ENCODE measurements around the gene P2RX5.
A peak's percentile ranks its signal among the peaks of the same experiment; 100 is the strongest.

P2RX5 gene

DNA sequence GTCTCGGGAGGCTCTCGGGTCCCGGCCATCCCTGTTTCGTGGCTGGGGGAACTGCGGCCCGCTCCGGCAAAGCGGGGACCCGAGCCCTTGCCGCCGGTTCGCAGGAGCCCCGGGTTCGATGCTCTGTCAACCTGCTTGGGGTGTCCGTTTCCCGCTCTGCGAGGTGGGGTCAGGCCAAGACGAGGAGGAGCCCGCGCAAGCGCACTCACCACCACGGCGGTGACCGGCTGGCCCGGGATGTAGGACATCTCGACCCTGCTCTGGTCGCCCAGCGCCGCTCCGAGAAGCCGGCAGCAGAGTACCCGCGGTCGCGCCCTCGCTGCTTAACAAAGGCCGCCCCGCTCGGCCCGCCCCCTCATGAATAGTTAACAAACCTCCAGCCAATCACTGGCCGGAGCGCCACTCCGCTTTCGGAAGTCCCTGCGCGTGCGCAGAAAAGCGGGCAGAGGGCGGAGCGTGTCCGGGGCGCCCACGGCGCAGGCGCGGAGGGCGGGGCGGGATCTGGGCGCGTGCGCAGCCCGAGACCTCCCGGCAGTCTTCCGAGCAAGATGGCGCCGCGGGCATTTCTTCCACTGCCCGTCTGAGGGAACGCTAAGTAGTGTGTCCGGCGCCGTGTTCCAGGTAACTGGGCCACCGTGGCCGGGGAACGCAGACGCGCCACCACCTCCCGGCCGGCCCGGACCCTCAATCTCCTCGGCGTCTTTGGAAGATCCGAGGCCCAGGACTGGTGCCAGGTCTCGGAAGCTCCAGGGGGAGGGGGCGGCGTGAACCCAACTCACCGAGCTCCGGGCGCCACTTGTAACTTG, 27.5 kb downstream of the P2RX5 start, which contains the start of the genes EMC6 and TAX1BP3 (continued):
- TF ChIP-seq, protein P1, sequence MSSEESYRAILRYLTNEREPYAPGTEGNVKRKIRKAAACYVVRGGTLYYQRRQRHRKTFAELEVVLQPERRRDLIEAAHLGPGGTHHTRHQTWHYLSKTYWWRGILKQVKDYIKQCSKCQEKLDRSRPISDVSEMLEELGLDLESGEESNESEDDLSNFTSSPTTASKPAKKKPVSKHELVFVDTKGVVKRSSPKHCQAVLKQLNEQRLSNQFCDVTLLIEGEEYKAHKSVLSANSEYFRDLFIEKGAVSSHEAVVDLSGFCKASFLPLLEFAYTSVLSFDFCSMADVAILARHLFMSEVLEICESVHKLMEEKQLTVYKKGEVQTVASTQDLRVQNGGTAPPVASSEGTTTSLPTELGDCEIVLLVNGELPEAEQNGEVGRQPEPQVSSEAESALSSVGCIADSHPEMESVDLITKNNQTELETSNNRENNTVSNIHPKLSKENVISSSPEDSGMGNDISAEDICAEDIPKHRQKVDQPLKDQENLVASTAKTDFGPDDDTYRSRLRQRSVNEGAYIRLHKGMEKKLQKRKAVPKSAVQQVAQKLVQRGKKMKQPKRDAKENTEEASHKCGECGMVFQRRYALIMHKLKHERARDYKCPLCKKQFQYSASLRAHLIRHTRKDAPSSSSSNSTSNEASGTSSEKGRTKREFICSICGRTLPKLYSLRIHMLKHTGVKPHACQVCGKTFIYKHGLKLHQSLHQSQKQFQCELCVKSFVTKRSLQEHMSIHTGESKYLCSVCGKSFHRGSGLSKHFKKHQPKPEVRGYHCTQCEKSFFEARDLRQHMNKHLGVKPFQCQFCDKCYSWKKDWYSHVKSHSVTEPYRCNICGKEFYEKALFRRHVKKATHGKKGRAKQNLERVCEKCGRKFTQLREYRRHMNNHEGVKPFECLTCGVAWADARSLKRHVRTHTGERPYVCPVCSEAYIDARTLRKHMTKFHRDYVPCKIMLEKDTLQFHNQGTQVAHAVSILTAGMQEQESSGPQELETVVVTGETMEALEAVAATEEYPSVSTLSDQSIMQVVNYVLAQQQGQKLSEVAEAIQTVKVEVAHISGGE (tag by site-specific recombination; conservative IDR thresholded peaks at IDR 0.05; ENCODE audit: low read depth) = peak; percentile 38; the same call in 1 of the 2 replicates
- TF ChIP-seq, protein P2, sequence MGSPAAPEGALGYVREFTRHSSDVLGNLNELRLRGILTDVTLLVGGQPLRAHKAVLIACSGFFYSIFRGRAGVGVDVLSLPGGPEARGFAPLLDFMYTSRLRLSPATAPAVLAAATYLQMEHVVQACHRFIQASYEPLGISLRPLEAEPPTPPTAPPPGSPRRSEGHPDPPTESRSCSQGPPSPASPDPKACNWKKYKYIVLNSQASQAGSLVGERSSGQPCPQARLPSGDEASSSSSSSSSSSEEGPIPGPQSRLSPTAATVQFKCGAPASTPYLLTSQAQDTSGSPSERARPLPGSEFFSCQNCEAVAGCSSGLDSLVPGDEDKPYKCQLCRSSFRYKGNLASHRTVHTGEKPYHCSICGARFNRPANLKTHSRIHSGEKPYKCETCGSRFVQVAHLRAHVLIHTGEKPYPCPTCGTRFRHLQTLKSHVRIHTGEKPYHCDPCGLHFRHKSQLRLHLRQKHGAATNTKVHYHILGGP (tag by site-specific recombination; IDR thresholded peaks at IDR 0.05) = no peak
- TF ChIP-seq WT1 (tag by site-specific recombination; IDR thresholded peaks at IDR 0.05) (no peak), ZBTB20 (tag by site-specific recombination; IDR thresholded peaks at IDR 0.05) (peak; percentile 64; the same call in 1 of the 2 replicates), REPIN1 (tag by site-specific recombination; IDR thresholded peaks at IDR 0.05; ENCODE audit: low read depth) (no peak), ZNF114 (tag by site-specific recombination; IDR thresholded peaks at IDR 0.05) (no peak), ZXDB (tag by site-specific recombination; IDR thresholded peaks at IDR 0.05) (peak; percentile 28), ZFP37 (tag by site-specific recombination; IDR thresholded peaks at IDR 0.05) (peak; percentile 15; the same call in 1 of the 2 replicates), ZNF747 (tag by site-specific recombination; IDR thresholded peaks at IDR 0.05) (no peak), ZNF473 (tag by site-specific recombination; IDR thresholded peaks at IDR 0.05) (no peak), ZEB2 (tag by site-specific recombination; IDR thresholded peaks at IDR 0.05) (no peak), ZNF112 (tag by site-specific recombination; IDR thresholded peaks at IDR 0.05) (no peak), ZNF621 (tag by site-specific recombination; IDR thresholded peaks at IDR 0.05) (no peak), ZNF600 (tag by site-specific recombination; IDR thresholded peaks at IDR 0.05) (peak; percentile 85), ZNF354C (tag by site-specific recombination; IDR thresholded peaks at IDR 0.05; ENCODE audit: borderline replicate concordance, low read depth) (no peak), ZNF514 (tag by site-specific recombination; IDR thresholded peaks at IDR 0.05) (no peak)
- TF ChIP-seq, protein P3, sequence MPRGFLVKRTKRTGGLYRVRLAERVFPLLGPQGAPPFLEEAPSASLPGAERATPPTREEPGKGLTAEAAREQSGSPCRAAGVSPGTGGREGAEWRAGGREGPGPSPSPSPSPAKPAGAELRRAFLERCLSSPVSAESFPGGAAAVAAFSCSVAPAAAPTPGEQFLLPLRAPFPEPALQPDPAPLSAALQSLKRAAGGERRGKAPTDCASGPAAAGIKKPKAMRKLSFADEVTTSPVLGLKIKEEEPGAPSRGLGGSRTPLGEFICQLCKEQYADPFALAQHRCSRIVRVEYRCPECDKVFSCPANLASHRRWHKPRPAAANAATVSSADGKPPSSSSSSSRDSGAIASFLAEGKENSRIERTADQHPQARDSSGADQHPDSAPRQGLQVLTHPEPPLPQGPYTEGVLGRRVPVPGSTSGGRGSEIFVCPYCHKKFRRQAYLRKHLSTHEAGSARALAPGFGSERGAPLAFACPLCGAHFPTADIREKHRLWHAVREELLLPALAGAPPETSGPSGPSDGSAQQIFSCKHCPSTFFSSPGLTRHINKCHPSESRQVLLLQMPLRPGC (tag by site-specific recombination; IDR thresholded peaks at IDR 0.05) = no peak
- TF ChIP-seq, protein P4, sequence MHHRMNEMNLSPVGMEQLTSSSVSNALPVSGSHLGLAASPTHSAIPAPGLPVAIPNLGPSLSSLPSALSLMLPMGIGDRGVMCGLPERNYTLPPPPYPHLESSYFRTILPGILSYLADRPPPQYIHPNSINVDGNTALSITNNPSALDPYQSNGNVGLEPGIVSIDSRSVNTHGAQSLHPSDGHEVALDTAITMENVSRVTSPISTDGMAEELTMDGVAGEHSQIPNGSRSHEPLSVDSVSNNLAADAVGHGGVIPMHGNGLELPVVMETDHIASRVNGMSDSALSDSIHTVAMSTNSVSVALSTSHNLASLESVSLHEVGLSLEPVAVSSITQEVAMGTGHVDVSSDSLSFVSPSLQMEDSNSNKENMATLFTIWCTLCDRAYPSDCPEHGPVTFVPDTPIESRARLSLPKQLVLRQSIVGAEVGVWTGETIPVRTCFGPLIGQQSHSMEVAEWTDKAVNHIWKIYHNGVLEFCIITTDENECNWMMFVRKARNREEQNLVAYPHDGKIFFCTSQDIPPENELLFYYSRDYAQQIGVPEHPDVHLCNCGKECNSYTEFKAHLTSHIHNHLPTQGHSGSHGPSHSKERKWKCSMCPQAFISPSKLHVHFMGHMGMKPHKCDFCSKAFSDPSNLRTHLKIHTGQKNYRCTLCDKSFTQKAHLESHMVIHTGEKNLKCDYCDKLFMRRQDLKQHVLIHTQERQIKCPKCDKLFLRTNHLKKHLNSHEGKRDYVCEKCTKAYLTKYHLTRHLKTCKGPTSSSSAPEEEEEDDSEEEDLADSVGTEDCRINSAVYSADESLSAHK (tag by site-specific recombination; IDR thresholded peaks at IDR 0.05) = no peak
- TF ChIP-seq, protein P5, sequence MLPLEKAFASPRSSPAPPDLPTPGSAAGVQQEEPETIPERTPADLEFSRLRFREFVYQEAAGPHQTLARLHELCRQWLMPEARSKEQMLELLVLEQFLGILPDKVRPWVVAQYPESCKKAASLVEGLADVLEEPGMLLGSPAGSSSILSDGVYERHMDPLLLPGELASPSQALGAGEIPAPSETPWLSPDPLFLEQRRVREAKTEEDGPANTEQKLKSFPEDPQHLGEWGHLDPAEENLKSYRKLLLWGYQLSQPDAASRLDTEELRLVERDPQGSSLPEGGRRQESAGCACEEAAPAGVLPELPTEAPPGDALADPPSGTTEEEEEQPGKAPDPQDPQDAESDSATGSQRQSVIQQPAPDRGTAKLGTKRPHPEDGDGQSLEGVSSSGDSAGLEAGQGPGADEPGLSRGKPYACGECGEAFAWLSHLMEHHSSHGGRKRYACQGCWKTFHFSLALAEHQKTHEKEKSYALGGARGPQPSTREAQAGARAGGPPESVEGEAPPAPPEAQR (tag by site-specific recombination; IDR thresholded peaks at IDR 0.05) = 0 out of 2 replicates have a peak, but pooled peaks have one; percentile 11
- TF ChIP-seq, protein P6, sequence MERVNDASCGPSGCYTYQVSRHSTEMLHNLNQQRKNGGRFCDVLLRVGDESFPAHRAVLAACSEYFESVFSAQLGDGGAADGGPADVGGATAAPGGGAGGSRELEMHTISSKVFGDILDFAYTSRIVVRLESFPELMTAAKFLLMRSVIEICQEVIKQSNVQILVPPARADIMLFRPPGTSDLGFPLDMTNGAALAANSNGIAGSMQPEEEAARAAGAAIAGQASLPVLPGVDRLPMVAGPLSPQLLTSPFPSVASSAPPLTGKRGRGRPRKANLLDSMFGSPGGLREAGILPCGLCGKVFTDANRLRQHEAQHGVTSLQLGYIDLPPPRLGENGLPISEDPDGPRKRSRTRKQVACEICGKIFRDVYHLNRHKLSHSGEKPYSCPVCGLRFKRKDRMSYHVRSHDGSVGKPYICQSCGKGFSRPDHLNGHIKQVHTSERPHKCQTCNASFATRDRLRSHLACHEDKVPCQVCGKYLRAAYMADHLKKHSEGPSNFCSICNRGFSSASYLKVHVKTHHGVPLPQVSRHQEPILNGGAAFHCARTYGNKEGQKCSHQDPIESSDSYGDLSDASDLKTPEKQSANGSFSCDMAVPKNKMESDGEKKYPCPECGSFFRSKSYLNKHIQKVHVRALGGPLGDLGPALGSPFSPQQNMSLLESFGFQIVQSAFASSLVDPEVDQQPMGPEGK (tag by site-specific recombination; IDR thresholded peaks at IDR 0.05) = 0 out of 2 replicates have a peak, but pooled peaks have one; percentile 58
- TF ChIP-seq, protein P7, sequence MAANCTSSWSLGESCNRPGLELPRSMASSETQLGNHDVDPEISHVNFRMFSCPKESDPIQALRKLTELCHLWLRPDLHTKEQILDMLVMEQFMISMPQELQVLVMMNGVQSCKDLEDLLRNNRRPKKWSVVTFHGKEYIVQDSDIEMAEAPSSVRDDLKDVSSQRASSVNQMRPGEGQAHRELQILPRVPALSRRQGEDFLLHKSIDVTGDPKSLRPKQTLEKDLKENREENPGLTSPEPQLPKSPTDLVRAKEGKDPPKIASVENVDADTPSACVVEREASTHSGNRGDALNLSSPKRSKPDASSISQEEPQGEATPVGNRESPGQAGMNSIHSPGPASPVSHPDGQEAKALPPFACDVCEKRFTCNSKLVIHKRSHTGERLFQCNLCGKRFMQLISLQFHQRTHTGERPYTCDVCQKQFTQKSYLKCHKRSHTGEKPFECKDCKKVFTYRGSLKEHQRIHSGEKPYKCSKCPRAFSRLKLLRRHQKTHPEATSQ (tag by site-specific recombination; IDR thresholded peaks at IDR 0.05) = no peak
- TF ChIP-seq, protein P8, sequence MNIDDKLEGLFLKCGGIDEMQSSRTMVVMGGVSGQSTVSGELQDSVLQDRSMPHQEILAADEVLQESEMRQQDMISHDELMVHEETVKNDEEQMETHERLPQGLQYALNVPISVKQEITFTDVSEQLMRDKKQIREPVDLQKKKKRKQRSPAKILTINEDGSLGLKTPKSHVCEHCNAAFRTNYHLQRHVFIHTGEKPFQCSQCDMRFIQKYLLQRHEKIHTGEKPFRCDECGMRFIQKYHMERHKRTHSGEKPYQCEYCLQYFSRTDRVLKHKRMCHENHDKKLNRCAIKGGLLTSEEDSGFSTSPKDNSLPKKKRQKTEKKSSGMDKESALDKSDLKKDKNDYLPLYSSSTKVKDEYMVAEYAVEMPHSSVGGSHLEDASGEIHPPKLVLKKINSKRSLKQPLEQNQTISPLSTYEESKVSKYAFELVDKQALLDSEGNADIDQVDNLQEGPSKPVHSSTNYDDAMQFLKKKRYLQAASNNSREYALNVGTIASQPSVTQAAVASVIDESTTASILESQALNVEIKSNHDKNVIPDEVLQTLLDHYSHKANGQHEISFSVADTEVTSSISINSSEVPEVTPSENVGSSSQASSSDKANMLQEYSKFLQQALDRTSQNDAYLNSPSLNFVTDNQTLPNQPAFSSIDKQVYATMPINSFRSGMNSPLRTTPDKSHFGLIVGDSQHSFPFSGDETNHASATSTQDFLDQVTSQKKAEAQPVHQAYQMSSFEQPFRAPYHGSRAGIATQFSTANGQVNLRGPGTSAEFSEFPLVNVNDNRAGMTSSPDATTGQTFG (tag by site-specific recombination; IDR thresholded peaks at IDR 0.05; ENCODE audit: borderline replicate concordance) = no peak

Measured in HEK293 (cell line).